ENCODE data around the gene VIPR1. TPM values are rescaled to one million over a fixed set of nuclear protein-coding genes. Genes with fewer than 3 reads are reported as not detected.

VIPR1 gene
- total RNA-seq, 1 experiment from 2014 or later, result 0.41 TPM

DNA sequence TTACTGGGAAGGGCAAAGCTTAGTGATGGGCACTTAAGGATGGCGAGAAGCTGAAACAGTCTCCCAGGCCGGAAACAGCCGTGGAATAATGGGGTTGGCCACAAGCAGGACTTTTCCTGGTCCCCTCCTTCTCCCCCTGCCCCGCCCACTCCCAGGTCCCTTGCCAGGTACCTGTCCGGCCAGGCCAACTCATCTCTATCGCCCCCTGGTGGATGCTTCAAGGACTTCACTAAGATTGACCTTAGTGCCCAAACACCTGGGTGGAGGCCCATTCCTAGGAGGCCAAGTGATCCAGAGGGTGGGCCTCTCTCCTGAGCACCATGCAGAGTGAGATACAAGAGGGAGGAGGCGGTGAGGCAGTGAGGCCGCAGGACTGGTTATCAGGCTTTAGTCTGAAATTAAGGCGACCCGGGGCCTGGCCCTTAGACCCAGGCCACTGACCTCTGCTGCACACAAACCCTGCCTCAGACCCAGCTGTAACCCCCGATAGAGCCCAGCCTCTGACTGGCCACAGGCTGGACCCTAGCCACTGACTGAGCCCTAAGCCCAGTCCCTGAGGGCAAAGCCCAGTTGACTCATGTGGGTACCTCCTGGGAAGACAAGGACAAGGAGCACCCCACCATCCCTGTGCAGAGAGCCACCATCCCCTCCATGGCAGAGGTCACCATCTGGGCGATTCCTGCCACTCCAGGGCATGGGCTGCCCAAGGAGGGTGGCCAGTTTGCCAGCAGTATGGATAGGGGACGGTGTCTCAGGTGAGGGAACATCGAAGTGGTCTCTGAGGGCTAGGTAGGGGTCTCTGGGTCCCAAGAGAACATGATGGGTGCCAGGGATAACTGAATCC is 37.6 kb downstream of the VIPR1 start:
- POLR2A ChIA-PET, result no interaction called here
- CTCF ChIA-PET, result no interaction called here
- no peak for DNase-seq (ENCODE audit: low read depth, low spot score)
- no peaks in the 10 kb centered on the region for H3K9me3 ChIP-seq (ENCODE audit: control insufficient read depth, insufficient read depth, low read depth, low read length)
- no peak overlapping the region for H3K27ac ChIP-seq (ENCODE audit: low read length)
- intact Hi-C loops (cut with micrococcal nuclease; ENCODE audit: unreplicated experiment) (loop anchor here (2.0 kb wide), 1 partner anchor 37 kb away; the partner anchor contains the start of gene VIPR1), in situ Hi-C loops (cut with HindIII; ENCODE audit: low pct_unique_long_range_greater_than_20kb, low sequenced_read_pairs) (no loop called here)
- peak; percentile 61; the same call in 1 of the 2 replicates for ATAC-seq
- BruUV-seq (replicated peaks), result no TSS peak
- H3K4me3 ChIP-seq (ENCODE audit: low read depth in 2 of 2, low read length in 2 of 2), result no peak overlapping the region
- H3K27me3 ChIP-seq (ENCODE audit: control insufficient read depth, insufficient read depth, low read length), result no peaks in the 10 kb centered on the region
- no peaks in the 10 kb centered on the region for H3K4me1 ChIP-seq (ENCODE audit: control insufficient read depth, insufficient read depth, low read length)
- TF ChIP-seq SIN3A (IDR thresholded peaks at IDR 0.05; ENCODE audit: borderline replicate concordance, insufficient read depth, low read depth, low read length) (no peak), POLR2AphosphoS5 (IDR thresholded peaks at IDR 0.05; ENCODE audit: low read depth, low read length) (no peak), TCF7L2 (IDR thresholded peaks at IDR 0.05; ENCODE audit: low read depth, low read length) (no peak)
- TF ChIP-seq, protein P1, sequence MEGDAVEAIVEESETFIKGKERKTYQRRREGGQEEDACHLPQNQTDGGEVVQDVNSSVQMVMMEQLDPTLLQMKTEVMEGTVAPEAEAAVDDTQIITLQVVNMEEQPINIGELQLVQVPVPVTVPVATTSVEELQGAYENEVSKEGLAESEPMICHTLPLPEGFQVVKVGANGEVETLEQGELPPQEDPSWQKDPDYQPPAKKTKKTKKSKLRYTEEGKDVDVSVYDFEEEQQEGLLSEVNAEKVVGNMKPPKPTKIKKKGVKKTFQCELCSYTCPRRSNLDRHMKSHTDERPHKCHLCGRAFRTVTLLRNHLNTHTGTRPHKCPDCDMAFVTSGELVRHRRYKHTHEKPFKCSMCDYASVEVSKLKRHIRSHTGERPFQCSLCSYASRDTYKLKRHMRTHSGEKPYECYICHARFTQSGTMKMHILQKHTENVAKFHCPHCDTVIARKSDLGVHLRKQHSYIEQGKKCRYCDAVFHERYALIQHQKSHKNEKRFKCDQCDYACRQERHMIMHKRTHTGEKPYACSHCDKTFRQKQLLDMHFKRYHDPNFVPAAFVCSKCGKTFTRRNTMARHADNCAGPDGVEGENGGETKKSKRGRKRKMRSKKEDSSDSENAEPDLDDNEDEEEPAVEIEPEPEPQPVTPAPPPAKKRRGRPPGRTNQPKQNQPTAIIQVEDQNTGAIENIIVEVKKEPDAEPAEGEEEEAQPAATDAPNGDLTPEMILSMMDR (IDR thresholded peaks at IDR 0.05), result peak; percentile 83
- TF ChIP-seq, protein P2, sequence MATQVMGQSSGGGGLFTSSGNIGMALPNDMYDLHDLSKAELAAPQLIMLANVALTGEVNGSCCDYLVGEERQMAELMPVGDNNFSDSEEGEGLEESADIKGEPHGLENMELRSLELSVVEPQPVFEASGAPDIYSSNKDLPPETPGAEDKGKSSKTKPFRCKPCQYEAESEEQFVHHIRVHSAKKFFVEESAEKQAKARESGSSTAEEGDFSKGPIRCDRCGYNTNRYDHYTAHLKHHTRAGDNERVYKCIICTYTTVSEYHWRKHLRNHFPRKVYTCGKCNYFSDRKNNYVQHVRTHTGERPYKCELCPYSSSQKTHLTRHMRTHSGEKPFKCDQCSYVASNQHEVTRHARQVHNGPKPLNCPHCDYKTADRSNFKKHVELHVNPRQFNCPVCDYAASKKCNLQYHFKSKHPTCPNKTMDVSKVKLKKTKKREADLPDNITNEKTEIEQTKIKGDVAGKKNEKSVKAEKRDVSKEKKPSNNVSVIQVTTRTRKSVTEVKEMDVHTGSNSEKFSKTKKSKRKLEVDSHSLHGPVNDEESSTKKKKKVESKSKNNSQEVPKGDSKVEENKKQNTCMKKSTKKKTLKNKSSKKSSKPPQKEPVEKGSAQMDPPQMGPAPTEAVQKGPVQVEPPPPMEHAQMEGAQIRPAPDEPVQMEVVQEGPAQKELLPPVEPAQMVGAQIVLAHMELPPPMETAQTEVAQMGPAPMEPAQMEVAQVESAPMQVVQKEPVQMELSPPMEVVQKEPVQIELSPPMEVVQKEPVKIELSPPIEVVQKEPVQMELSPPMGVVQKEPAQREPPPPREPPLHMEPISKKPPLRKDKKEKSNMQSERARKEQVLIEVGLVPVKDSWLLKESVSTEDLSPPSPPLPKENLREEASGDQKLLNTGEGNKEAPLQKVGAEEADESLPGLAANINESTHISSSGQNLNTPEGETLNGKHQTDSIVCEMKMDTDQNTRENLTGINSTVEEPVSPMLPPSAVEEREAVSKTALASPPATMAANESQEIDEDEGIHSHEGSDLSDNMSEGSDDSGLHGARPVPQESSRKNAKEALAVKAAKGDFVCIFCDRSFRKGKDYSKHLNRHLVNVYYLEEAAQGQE (IDR thresholded peaks at IDR 0.05; ENCODE audit: insufficient read depth in 1 of 2, low read depth in 2 of 2, low read length in 1 of 2), result no peak
- no peaks in the 10 kb centered on the region for H3K36me3 ChIP-seq (ENCODE audit: control insufficient read depth, insufficient read depth, low read length)

DNA sequence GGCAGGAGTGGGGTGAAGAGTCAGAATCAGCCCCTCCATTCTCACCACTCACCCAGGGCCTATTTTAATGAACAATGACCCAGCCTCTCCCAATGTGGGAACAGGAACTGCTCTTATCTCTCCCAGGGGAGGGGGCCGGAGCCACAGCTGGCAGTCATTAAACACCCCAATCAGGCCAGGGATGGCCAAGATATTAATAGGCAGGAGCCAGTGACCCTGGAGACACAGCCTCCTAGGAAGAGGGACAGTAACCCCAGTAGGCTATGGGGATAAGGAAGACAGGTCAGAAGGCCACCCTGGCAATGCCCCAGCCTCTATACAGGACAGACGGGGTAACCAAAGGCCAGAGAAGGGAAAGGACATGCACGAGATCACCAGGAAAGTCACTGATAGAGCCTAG is 38.6 kb downstream of the VIPR1 start:
- in situ Hi-C loops (cut with HindIII; ENCODE audit: low pct_unique_long_range_greater_than_20kb, low sequenced_read_pairs) (no loop called here), intact Hi-C loops (cut with micrococcal nuclease; ENCODE audit: unreplicated experiment) (loop anchor here (2.0 kb wide), 1 partner anchor 38 kb away; the partner anchor contains the start of gene VIPR1)
- Histone ChIP-seq H3K27ac (ENCODE audit: low read length) (no peak overlapping the region), H3K9me3 (ENCODE audit: control insufficient read depth, insufficient read depth, low read depth, low read length) (no peaks in the 10 kb centered on the region), H3K27me3 (ENCODE audit: control insufficient read depth, insufficient read depth, low read length) (no peaks in the 10 kb centered on the region), H3K4me1 (ENCODE audit: control insufficient read depth, insufficient read depth, low read length) (no peaks in the 10 kb centered on the region), H3K4me3 (ENCODE audit: low read depth in 2 of 2, low read length in 2 of 2) (no peak overlapping the region), H3K36me3 (ENCODE audit: control insufficient read depth, insufficient read depth, low read length) (no peaks in the 10 kb centered on the region)
- ChIA-PET CTCF (no interaction called here), POLR2A (no interaction called here)
- DNase-seq (ENCODE audit: low read depth, low spot score) (no peak), ATAC-seq (no peak)
- BruUV-seq (replicated peaks), result no TSS peak
- TF ChIP-seq SIN3A (IDR thresholded peaks at IDR 0.05; ENCODE audit: borderline replicate concordance, insufficient read depth, low read depth, low read length) (no peak), POLR2AphosphoS5 (IDR thresholded peaks at IDR 0.05; ENCODE audit: low read depth, low read length) (no peak)
- TF ChIP-seq, protein P1 (IDR thresholded peaks at IDR 0.05), result no peak
- TF ChIP-seq, protein P2 (IDR thresholded peaks at IDR 0.05; ENCODE audit: insufficient read depth in 1 of 2, low read depth in 2 of 2, low read length in 1 of 2), result no peak

Data from Panc1 (cell line).